Vagina (tissue), 2 donors: ENCODE results near the gene HPF1.

ENCODE experiments used
- POLR2A ChIP-seq, 2 donors: fragments of 450-650 bp; IDR thresholded peaks; one replicate each; pipeline ENCODE4 v1.6.1; 2017; ENCODE audit warnings: antibody characterized with exemption in 2 of 2, mild to moderate bottlenecking in 2 of 2, moderate library complexity in 2 of 2
- TF ChIP-seq, protein P1 (sequence below), 3 experiments: fragments of 450-650 bp in 2 of 3; fragments of 200-600 bp in 1 of 3; sonication (generic) in 1 of 3; IDR thresholded peaks; one replicate each; pipeline ENCODE4 v1.5.1; 2017 to 2019; ENCODE audit warnings: antibody characterized with exemption in 3 of 3, mild to moderate bottlenecking in 2 of 3, moderate library complexity in 2 of 3

DNA sequence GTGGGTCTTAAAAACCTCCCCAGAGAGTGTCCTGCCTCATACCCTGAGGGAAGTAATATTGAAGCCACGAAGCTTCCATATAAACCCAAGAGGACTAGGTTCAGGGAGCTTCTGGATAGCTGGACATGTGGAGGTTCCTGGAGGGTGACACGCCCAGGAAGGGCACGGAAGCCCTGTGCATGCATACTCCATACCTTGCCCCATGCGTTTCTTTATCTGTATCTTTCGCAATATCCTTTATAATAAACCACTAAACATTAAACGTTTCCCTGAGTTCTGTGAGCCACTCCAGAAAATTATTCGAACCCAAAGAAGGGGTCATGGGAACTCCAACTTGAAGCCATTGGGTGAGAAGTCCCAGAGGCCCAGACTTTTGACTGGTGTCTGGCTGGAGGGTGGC lies 45.7 kb upstream of the HPF1 start:
- TF ChIP-seq, protein P1, sequence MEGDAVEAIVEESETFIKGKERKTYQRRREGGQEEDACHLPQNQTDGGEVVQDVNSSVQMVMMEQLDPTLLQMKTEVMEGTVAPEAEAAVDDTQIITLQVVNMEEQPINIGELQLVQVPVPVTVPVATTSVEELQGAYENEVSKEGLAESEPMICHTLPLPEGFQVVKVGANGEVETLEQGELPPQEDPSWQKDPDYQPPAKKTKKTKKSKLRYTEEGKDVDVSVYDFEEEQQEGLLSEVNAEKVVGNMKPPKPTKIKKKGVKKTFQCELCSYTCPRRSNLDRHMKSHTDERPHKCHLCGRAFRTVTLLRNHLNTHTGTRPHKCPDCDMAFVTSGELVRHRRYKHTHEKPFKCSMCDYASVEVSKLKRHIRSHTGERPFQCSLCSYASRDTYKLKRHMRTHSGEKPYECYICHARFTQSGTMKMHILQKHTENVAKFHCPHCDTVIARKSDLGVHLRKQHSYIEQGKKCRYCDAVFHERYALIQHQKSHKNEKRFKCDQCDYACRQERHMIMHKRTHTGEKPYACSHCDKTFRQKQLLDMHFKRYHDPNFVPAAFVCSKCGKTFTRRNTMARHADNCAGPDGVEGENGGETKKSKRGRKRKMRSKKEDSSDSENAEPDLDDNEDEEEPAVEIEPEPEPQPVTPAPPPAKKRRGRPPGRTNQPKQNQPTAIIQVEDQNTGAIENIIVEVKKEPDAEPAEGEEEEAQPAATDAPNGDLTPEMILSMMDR (IDR thresholded peaks at IDR 0.05): no peak
- TF ChIP-seq POLR2A (IDR thresholded peaks at IDR 0.05): no peak
